RWPE2 (cell line): ENCODE measurements around the gene MITF.

Source experiments
- ATAC-seq: fragments of 200-7000 bp; cut with Tn5 transposase; 3 replicates; pipeline ENCODE4 v1.9.1; 2021; ENCODE audit warnings: low read depth
- DNase-seq: peaks from one replicate; pipeline ENCODE4 v3.0.0-alpha.2; 2020; ENCODE audit warnings: low spot score
- H3K27ac ChIP-seq: fragments of 450-650 bp; 2 replicates; pipeline ENCODE4 v1.5.1; 2017; ENCODE audit warnings: mild to moderate bottlenecking; ENCODE audit not compliant: poor library complexity, severe bottlenecking
- H3K27me3 ChIP-seq: fragments of 250-450 bp; sonication (Bioruptor Pico); 2 replicates; pipeline ENCODE4 v1.5.1; 2021; ENCODE audit warnings: mild to moderate bottlenecking, moderate library complexity; ENCODE audit not compliant: insufficient read depth, poor library complexity, severe bottlenecking
- H3K36me3 ChIP-seq: fragments of 250-450 bp; sonication (Bioruptor Pico); 2 replicates; pipeline ENCODE4 v1.5.1; 2020; ENCODE audit warnings: low read depth, mild to moderate bottlenecking, moderate library complexity
- H3K4me1 ChIP-seq: fragments of 250-450 bp; sonication (Bioruptor Pico); 2 replicates; pipeline ENCODE4 v1.5.1; 2021; ENCODE audit warnings: mild to moderate bottlenecking, moderate library complexity; ENCODE audit not compliant: insufficient read depth, poor library complexity, severe bottlenecking
- H3K4me3 ChIP-seq: fragments of 250-450 bp; sonication (Bioruptor Pico); 2 replicates; pipeline ENCODE4 v1.5.1; 2021; ENCODE audit warnings: mild to moderate bottlenecking, moderate library complexity; ENCODE audit not compliant: severe bottlenecking
- H3K9me3 ChIP-seq: fragments of 250-450 bp; sonication (Bioruptor Pico); 2 replicates; pipeline ENCODE4 v1.5.1; 2021; ENCODE audit warnings: mild to moderate bottlenecking, moderate library complexity; ENCODE audit not compliant: severe bottlenecking
- TF ChIP-seq, protein P1 (sequence below): fragments of 450-650 bp; IDR thresholded peaks from one replicate; pipeline ENCODE4 v1.5.1; 2017; ENCODE audit warnings: mild to moderate bottlenecking, moderate library complexity; ENCODE audit not compliant: poor library complexity, severe bottlenecking

Gene MITF

GRCh38 chr3:69781593-69781992 is 42.3 kb downstream of the MITF start:
- TF ChIP-seq, protein P1, sequence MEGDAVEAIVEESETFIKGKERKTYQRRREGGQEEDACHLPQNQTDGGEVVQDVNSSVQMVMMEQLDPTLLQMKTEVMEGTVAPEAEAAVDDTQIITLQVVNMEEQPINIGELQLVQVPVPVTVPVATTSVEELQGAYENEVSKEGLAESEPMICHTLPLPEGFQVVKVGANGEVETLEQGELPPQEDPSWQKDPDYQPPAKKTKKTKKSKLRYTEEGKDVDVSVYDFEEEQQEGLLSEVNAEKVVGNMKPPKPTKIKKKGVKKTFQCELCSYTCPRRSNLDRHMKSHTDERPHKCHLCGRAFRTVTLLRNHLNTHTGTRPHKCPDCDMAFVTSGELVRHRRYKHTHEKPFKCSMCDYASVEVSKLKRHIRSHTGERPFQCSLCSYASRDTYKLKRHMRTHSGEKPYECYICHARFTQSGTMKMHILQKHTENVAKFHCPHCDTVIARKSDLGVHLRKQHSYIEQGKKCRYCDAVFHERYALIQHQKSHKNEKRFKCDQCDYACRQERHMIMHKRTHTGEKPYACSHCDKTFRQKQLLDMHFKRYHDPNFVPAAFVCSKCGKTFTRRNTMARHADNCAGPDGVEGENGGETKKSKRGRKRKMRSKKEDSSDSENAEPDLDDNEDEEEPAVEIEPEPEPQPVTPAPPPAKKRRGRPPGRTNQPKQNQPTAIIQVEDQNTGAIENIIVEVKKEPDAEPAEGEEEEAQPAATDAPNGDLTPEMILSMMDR = no peak
- no peaks in the 10 kb centered on the region for H3K36me3 ChIP-seq
- H3K27me3 ChIP-seq = no peaks in the 10 kb centered on the region
- no peak overlapping the region for H3K27ac ChIP-seq
- DNase-seq = no peak
- ATAC-seq = no peak
- H3K4me1 ChIP-seq = peaks cover 4% of the 10 kb centered on the region
- H3K4me3 ChIP-seq = no peak overlapping the region
- no peaks in the 10 kb centered on the region for H3K9me3 ChIP-seq

- TF ChIP-seq, protein P1 = no peak
- Histone ChIP-seq H3K4me3 (no peak overlapping the region), H3K36me3 (no peaks in the 10 kb centered on the region), H3K27ac (no peak overlapping the region), H3K27me3 (no peaks in the 10 kb centered on the region), H3K9me3 (no peaks in the 10 kb centered on the region), H3K4me1 (peaks cover 10% of the 10 kb centered on the region)
- ATAC-seq (0 out of 3 replicates have a peak, but pooled peaks have one; percentile 55), DNase-seq (no peak)
These were observed 45.8 kb downstream of the MITF start for GRCh38 chr3:69784954-69785514.

DNA sequence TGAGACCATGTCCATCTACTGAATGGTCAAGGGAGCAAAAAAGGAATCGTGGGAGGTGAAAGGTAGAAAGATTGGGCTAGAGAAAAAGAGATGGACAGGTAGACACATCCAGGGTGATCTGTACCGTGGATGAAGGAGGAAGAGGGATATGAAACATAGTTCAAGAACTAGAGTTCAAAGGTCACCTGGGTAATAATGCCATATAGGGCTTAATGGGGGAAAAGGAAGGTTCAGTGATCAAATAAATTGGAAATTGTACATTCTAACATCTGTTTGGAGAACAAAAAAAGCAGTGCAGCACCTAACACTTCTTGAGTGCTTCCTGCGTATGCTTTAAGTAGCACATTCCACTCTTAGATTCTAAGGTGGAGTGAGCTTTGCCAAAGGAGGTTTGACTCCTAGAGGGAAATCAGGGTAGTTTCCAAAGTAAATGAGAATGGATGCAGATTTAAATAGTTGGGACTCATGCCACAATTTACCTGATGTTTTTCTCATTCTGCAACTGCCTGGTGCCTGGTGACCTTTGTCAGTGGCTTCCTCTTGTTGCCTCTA is 46.6 kb downstream of the MITF start:
- peaks cover 10% of the 10 kb centered on the region for H3K4me1 ChIP-seq
- H3K36me3 ChIP-seq = no peaks in the 10 kb centered on the region
- H3K9me3 ChIP-seq = no peaks in the 10 kb centered on the region
- TF ChIP-seq, protein P1 = no peak
- H3K27ac ChIP-seq = no peak overlapping the region
- no peak overlapping the region for H3K4me3 ChIP-seq
- no peaks in the 10 kb centered on the region for H3K27me3 ChIP-seq
- DNase-seq (no peak), ATAC-seq (no peak)

- H3K4me3 ChIP-seq = no peak overlapping the region
- H3K9me3 ChIP-seq = no peaks in the 10 kb centered on the region
- H3K4me1 ChIP-seq = peaks cover 10% of the 10 kb centered on the region
- no peaks in the 10 kb centered on the region for H3K36me3 ChIP-seq
- no peak for ATAC-seq
- TF ChIP-seq, protein P1 = no peak
- H3K27me3 ChIP-seq = no peaks in the 10 kb centered on the region
- H3K27ac ChIP-seq = peak overlapping the region; percentile 56
- no peak for DNase-seq
These were observed 47.6 kb downstream of the MITF start for GRCh38 chr3:69786854-69787253.
